Measurements from ENCODE around the gene TRANK1.
"Not testable (repeated sequence)": the region's sequence is repeated elsewhere in the genome, so short reads cannot be mapped to it uniquely, and the experiment has no call there.

The TRANK1 gene

DNA sequence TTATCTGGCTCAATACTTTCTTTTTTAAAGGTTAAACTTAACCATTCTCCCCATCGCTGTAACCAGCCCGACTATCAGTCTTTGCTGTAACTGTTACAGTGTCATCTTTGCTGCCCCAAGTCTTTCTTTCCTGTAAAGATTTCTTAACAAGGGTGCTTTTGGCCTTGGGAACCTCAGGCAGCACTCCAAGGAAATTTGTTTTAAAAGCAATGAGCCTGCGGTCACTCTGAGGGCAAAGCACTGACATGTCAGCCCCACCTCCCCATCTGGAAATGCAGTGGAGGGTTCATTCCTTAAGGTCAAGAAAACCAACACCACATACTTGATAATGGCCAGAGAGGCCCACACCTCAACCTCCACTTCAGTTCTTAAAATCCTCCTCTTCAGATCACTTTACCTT is 3.2 kb downstream of the TRANK1 start:
- Histone ChIP-seq H2AFZ (no peak overlapping the region), H3K27me3 (ENCODE audit: control insufficient read depth, insufficient read depth, low read length) (no peaks in the 10 kb centered on the region), H3K4me3 (ENCODE audit: low read depth, low read length) (no peak overlapping the region), H3K9ac (no peak overlapping the region), H3K9me3 (ENCODE audit: control insufficient read depth, low read length) (no peaks in the 10 kb centered on the region), H3K4me1 (no peaks in the 10 kb centered on the region), H3K79me2 (no peaks in the 10 kb centered on the region), H3K36me3 (ENCODE audit: control insufficient read depth, insufficient read depth, low read length) (no peaks in the 10 kb centered on the region), H3K4me2 (ENCODE audit: low read length) (no peak overlapping the region), H3K27ac (no peak overlapping the region)
- no peak for TF ChIP-seq CTCF (IDR thresholded peaks at IDR 0.05)

GRCh38 chr3:36941162-36941561 is 3.7 kb downstream of the TRANK1 start:
- Histone ChIP-seq H3K27me3 (ENCODE audit: control insufficient read depth, insufficient read depth, low read length) (no peaks in the 10 kb centered on the region), H3K9me3 (ENCODE audit: control insufficient read depth, low read length) (no peaks in the 10 kb centered on the region), H3K4me2 (ENCODE audit: low read length) (no peak overlapping the region), H3K36me3 (ENCODE audit: control insufficient read depth, insufficient read depth, low read length) (no peaks in the 10 kb centered on the region), H3K79me2 (no peaks in the 10 kb centered on the region), H3K4me3 (ENCODE audit: low read depth, low read length) (no peak overlapping the region), H2AFZ (no peak overlapping the region), H3K27ac (no peak overlapping the region), H3K4me1 (no peaks in the 10 kb centered on the region), H3K9ac (no peak overlapping the region)
- no peak for TF ChIP-seq CTCF (IDR thresholded peaks at IDR 0.05)

DNA sequence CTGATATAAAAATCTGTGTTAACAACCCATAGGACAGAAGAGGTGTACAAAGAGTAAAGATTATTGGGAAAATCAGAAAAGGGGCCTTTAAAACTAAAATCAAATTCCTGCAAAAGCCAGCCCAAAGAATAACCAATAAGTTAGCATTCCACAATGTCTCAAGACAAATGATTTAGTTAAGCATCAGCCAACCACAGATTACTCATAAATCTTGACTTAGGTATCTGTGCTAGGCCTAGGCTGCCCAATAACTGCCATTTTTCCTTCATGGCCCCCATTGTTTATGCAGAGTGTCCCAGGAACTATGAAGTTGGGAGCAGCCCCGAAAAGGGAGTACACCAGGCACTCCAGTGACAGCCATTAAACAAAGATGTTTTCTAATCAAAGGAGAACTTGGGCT is 7.4 kb downstream of the TRANK1 start:
- Histone ChIP-seq H3K79me2 (no peaks in the 10 kb centered on the region), H3K27me3 (ENCODE audit: control insufficient read depth, insufficient read depth, low read length) (no peaks in the 10 kb centered on the region), H3K4me1 (no peaks in the 10 kb centered on the region), H3K36me3 (ENCODE audit: control insufficient read depth, insufficient read depth, low read length) (no peaks in the 10 kb centered on the region), H3K4me2 (ENCODE audit: low read length) (no peak overlapping the region), H3K9me3 (ENCODE audit: control insufficient read depth, low read length) (no peaks in the 10 kb centered on the region), H3K4me3 (ENCODE audit: low read depth, low read length) (no peak overlapping the region), H3K27ac (no peak overlapping the region), H3K9ac (no peak overlapping the region), H2AFZ (no peak overlapping the region)
- TF ChIP-seq CTCF (IDR thresholded peaks at IDR 0.05) = no peak

GRCh38 chr3:36933540-36934296 is 11.1 kb downstream of the TRANK1 start:
- no peak for TF ChIP-seq CTCF (IDR thresholded peaks at IDR 0.05)
- Histone ChIP-seq H3K27me3 (ENCODE audit: control insufficient read depth, insufficient read depth, low read length) (no peaks in the 10 kb centered on the region), H3K4me2 (ENCODE audit: low read length) (no peak overlapping the region), H3K9ac (no peak overlapping the region), H3K9me3 (ENCODE audit: control insufficient read depth, low read length) (no peaks in the 10 kb centered on the region), H2AFZ (no peak overlapping the region), H3K36me3 (ENCODE audit: control insufficient read depth, insufficient read depth, low read length) (no peaks in the 10 kb centered on the region), H3K4me3 (ENCODE audit: low read depth, low read length) (no peak overlapping the region), H3K79me2 (no peaks in the 10 kb centered on the region), H3K4me1 (no peaks in the 10 kb centered on the region), H3K27ac (no peak overlapping the region)

DNA sequence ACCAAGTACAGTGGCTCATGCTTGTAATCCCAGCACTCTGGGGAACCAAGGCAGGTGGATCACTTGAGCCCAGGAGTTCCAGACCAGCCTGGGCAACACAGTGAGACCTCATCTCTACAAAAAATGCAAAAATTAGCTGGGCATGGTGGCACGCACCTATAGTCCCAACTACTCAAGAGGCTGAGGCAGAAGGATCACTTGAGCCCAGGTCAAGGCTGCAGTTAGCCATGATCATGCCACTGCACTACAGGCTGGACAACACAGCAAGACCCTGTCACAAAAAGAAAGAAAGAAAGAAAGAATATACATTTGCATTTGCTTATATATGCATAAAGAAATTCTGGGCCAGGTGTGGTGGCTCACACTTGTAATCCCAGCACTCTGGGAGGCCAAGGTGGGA is 13.4 kb downstream of the TRANK1 start:
- H3K79me2 ChIP-seq; H3K9me3 ChIP-seq (ENCODE audit: control insufficient read depth, low read length); H3K27ac ChIP-seq; H3K36me3 ChIP-seq (ENCODE audit: control insufficient read depth, insufficient read depth, low read length); H2AFZ ChIP-seq; H3K9ac ChIP-seq; H3K4me3 ChIP-seq (ENCODE audit: low read depth, low read length); H3K4me2 ChIP-seq (ENCODE audit: low read length); H3K27me3 ChIP-seq (ENCODE audit: control insufficient read depth, insufficient read depth, low read length); H3K4me1 ChIP-seq: not testable (repeated sequence)
